Measurements from ENCODE around the gene FXYD7. TPM values are rescaled to one million over a fixed set of nuclear protein-coding genes. Genes with fewer than 3 reads are reported as not detected.

FXYD7 gene
- total and polyA plus RNA-seq, 2 of the 13 experiments (the other 11 are each of a cell fraction or from before 2014, with no cell fraction given): 0.55 TPM; not detected in 1

DNA sequence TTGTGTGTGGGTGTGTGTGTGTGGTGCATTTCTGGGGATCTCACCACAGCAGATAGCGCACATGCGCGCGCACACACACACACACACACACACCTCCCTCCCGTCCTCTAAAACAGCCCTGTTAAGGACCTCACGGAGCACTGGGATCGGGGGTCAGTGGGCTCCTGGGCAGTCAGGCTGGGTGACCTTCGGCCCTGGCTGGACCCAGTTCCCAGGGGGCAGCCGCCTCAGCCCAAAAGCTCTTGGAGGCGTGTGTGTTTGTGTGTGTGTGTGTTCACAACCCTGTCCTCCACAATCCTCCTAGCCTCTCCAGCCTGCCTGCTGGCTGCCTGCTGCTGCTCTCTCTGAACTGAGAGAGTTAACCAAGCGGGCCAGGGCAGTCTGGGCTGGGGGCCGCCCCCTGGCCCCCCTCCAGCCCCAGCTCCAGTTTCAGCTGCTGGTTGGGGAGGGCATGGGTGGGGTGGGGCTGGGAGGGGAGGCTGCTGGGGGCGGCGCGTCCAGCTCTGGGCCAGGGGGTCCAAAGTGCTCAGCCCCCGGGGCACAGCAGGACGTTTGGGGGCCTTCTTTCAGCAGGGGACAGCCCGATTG, 4.7 kb upstream of the FXYD7 start, which contains the start of gene FXYD1 (continued):
- TF ChIP-seq, protein P1, sequence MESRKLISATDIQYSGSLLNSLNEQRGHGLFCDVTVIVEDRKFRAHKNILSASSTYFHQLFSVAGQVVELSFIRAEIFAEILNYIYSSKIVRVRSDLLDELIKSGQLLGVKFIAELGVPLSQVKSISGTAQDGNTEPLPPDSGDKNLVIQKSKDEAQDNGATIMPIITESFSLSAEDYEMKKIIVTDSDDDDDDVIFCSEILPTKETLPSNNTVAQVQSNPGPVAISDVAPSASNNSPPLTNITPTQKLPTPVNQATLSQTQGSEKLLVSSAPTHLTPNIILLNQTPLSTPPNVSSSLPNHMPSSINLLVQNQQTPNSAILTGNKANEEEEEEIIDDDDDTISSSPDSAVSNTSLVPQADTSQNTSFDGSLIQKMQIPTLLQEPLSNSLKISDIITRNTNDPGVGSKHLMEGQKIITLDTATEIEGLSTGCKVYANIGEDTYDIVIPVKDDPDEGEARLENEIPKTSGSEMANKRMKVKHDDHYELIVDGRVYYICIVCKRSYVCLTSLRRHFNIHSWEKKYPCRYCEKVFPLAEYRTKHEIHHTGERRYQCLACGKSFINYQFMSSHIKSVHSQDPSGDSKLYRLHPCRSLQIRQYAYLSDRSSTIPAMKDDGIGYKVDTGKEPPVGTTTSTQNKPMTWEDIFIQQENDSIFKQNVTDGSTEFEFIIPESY (CRISPR knock-in tag; IDR thresholded peaks at IDR 0.05): peak; percentile 59; the same call in 1 of the 2 replicates
- TF ChIP-seq CBX1 (IDR thresholded peaks at IDR 0.05; ENCODE audit: low read depth) (no peak), GATAD1 (CRISPR knock-in tag; IDR thresholded peaks at IDR 0.05) (no peak), ZNF205 (CRISPR knock-in tag; IDR thresholded peaks at IDR 0.05) (no peak), NR2F6 (IDR thresholded peaks at IDR 0.05) (no peak), NR2F6 (CRISPR knock-in tag; IDR thresholded peaks at IDR 0.05) (peak; percentile 19), ZNF10 (CRISPR knock-in tag; IDR thresholded peaks at IDR 0.05; ENCODE audit: borderline replicate concordance, low read depth) (no peak), CCDC6 (CRISPR knock-in tag; IDR thresholded peaks at IDR 0.05) (no peak), ZNF335 (CRISPR knock-in tag; IDR thresholded peaks at IDR 0.05) (no peak), SALL1 (CRISPR knock-in tag; IDR thresholded peaks at IDR 0.05) (no peak; the same call in 1 of the 2 replicates), MED1 (CRISPR knock-in tag; IDR thresholded peaks at IDR 0.05) (0 out of 2 replicates have a peak, but pooled peaks have one; percentile 10), ZNF564 (CRISPR knock-in tag; IDR thresholded peaks at IDR 0.05) (0 out of 2 replicates have a peak, but pooled peaks have one; percentile 43), ZNF761 (CRISPR knock-in tag; conservative IDR thresholded peaks at IDR 0.05) (peak; percentile 61; the same call in 1 of the 2 replicates), ARNT (IDR thresholded peaks at IDR 0.05) (no peak), HOMEZ (CRISPR knock-in tag; IDR thresholded peaks at IDR 0.05; ENCODE audit: low read depth) (no peak), MTA1 (CRISPR knock-in tag; IDR thresholded peaks at IDR 0.05; ENCODE audit: borderline replicate concordance) (peak; percentile 47; the same call in 1 of the 2 replicates), KLF9 (CRISPR knock-in tag; IDR thresholded peaks at IDR 0.05; ENCODE audit: low read depth) (no peak), PPARG (CRISPR knock-in tag; conservative IDR thresholded peaks at IDR 0.05) (no peak), SP2 (CRISPR knock-in tag; IDR thresholded peaks at IDR 0.05) (no peak), HOXA9 (CRISPR knock-in tag; IDR thresholded peaks at IDR 0.05; ENCODE audit: borderline replicate concordance) (no peak), ZNF337 (CRISPR knock-in tag; IDR thresholded peaks at IDR 0.05; ENCODE audit: borderline replicate concordance, low read depth) (no peak)
- TF ChIP-seq, protein P2, sequence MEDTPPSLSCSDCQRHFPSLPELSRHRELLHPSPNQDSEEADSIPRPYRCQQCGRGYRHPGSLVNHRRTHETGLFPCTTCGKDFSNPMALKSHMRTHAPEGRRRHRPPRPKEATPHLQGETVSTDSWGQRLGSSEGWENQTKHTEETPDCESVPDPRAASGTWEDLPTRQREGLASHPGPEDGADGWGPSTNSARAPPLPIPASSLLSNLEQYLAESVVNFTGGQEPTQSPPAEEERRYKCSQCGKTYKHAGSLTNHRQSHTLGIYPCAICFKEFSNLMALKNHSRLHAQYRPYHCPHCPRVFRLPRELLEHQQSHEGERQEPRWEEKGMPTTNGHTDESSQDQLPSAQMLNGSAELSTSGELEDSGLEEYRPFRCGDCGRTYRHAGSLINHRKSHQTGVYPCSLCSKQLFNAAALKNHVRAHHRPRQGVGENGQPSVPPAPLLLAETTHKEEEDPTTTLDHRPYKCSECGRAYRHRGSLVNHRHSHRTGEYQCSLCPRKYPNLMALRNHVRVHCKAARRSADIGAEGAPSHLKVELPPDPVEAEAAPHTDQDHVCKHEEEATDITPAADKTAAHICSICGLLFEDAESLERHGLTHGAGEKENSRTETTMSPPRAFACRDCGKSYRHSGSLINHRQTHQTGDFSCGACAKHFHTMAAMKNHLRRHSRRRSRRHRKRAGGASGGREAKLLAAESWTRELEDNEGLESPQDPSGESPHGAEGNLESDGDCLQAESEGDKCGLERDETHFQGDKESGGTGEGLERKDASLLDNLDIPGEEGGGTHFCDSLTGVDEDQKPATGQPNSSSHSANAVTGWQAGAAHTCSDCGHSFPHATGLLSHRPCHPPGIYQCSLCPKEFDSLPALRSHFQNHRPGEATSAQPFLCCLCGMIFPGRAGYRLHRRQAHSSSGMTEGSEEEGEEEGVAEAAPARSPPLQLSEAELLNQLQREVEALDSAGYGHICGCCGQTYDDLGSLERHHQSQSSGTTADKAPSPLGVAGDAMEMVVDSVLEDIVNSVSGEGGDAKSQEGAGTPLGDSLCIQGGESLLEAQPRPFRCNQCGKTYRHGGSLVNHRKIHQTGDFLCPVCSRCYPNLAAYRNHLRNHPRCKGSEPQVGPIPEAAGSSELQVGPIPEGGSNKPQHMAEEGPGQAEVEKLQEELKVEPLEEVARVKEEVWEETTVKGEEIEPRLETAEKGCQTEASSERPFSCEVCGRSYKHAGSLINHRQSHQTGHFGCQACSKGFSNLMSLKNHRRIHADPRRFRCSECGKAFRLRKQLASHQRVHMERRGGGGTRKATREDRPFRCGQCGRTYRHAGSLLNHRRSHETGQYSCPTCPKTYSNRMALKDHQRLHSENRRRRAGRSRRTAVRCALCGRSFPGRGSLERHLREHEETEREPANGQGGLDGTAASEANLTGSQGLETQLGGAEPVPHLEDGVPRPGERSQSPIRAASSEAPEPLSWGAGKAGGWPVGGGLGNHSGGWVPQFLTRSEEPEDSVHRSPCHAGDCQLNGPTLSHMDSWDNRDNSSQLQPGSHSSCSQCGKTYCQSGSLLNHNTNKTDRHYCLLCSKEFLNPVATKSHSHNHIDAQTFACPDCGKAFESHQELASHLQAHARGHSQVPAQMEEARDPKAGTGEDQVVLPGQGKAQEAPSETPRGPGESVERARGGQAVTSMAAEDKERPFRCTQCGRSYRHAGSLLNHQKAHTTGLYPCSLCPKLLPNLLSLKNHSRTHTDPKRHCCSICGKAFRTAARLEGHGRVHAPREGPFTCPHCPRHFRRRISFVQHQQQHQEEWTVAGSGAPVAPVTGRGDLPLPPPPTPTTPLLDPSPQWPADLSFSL (CRISPR knock-in tag; IDR thresholded peaks at IDR 0.05): peak; percentile 95

Measured in HepG2 (cell line).